K562 (cell line): ENCODE data around the gene HSPB1. TPM values are rescaled to one million over a fixed set of nuclear protein-coding genes. Genes with fewer than 3 reads are reported as not detected.

Source experiments
- ATAC-seq: fragments of 200-7000 bp; cut with Tn5 transposase; 3 replicates; pipeline ENCODE4 v1.9.1; 2020; ENCODE audit warnings: moderate library complexity
- BruUV-seq: library from RNA; stranded (reverse); fragments of 400-500 nt; replicated peaks from 2 replicates; lab custom pipeline; 2021; lab: Mats Ljungman, UMichigan
- CTCF ChIA-PET: fragments of 300-600 bp; formaldehyde crosslinking; extraction: SDS; loops from one replicate; lab custom pipeline; 2021; ENCODE audit warnings: low intra/inter-chr PET ratio; lab: Yijun Ruan, JAX
- POLR2A ChIA-PET: fragments of 300-600, 350-650 bp; sonication (Branson Sonifier 250); formaldehyde crosslinking; extraction: SDS; loops from one replicate; lab custom pipeline; 2021; ENCODE audit warnings: antibody characterized with exemption, inconsistent platforms; lab: Yijun Ruan, JAX
- DNase-seq, 4 experiments: peaks; one replicate each; pipeline versions ENCODE4 v3.0.0 to v3.0.0-alpha.2; 2011 to 2018; ENCODE audit warnings: low spot score in 3 of 4, mixed read lengths in 3 of 4; ENCODE audit errors: extremely low read depth in 1 of 4
- FAIRE-seq: peaks from 2 replicates; lab custom pipeline; 2011; peaks lifted over from hg19 to GRCh38; lab: Jason Lieb, UNC
- H2AFZ ChIP-seq: 2 replicates; pipeline ENCODE4 v1.6.0; 2011; ENCODE audit warnings: low read depth, low read length, control low read depth, inconsistent platforms
- H3K27ac ChIP-seq: fragments of 200-600 bp; 3 replicates; pipeline ENCODE4 v1.8.0; 2011; ENCODE audit warnings: low read depth, mild to moderate bottlenecking, control low read depth, inconsistent platforms, low read length, moderate library complexity, mixed read lengths; ENCODE audit errors: extremely low read depth
- H3K27me3 ChIP-seq, 2 experiments: fragments of 300-600 bp in 1 of 2; 2 replicates in 1 of 2; 3 replicates in 1 of 2; pipeline versions ENCODE4 v1.6.0 to v1.8.0; 2011; ENCODE audit warnings: inconsistent platforms in 2 of 2, low read length in 2 of 2, mild to moderate bottlenecking in 1 of 2, mixed read lengths in 1 of 2, moderate library complexity in 1 of 2; ENCODE audit not compliant: control insufficient read depth in 2 of 2, insufficient read depth in 2 of 2
- H3K36me3 ChIP-seq: fragments of 300-600 bp; 3 replicates; pipeline ENCODE4 v1.8.0; 2011; ENCODE audit warnings: mild to moderate bottlenecking, low read length, inconsistent platforms; ENCODE audit not compliant: control insufficient read depth, insufficient read depth
- H3K4me1 ChIP-seq, 2 experiments: fragments of 200-600 bp in 1 of 2; replicated peaks in 1 of 2; 2 replicates in 1 of 2; 3 replicates in 1 of 2; pipeline versions ENCODE4 v1.5.1 to v1.8.0; 2011; ENCODE audit warnings: inconsistent platforms in 2 of 2, low read length in 2 of 2, mild to moderate bottlenecking in 1 of 2, mixed read lengths in 1 of 2, moderate library complexity in 1 of 2; ENCODE audit not compliant: control insufficient read depth in 2 of 2, insufficient read depth in 2 of 2
- H3K4me2 ChIP-seq: 2 replicates; pipeline ENCODE4 v1.6.1; 2011; ENCODE audit warnings: low read length, control low read depth, inconsistent platforms, mixed read lengths; ENCODE audit not compliant: insufficient read depth
- H3K4me3 ChIP-seq: fragments of 200-600 bp; sonication (generic), shearing (Covaris generic); 2 replicates; pipeline ENCODE4 v1.5.1; 2016; ENCODE audit warnings: control low read depth, inconsistent platforms
- H3K79me2 ChIP-seq: fragments of 200-600 bp; 3 replicates; pipeline ENCODE4 v1.8.0; 2011; ENCODE audit warnings: low read length, inconsistent platforms; ENCODE audit not compliant: control insufficient read depth, insufficient read depth
- H3K9ac ChIP-seq, 2 experiments: 2 replicates each; pipeline versions ENCODE4 v1.6.0 to v1.6.1; 2011; ENCODE audit warnings: low read depth in 2 of 2, low read length in 2 of 2, control low read depth in 1 of 2, inconsistent platforms in 1 of 2, mild to moderate bottlenecking in 1 of 2, mixed read lengths in 1 of 2; ENCODE audit not compliant: insufficient read depth in 1 of 2
- H3K9me1 ChIP-seq: one replicate; pipeline ENCODE4 v1.6.0; 2011; ENCODE audit warnings: inconsistent platforms, mild to moderate bottlenecking, low read length, moderate library complexity; ENCODE audit not compliant: control insufficient read depth, insufficient read depth
- H3K9me3 ChIP-seq: replicated peaks from 2 replicates; pipeline ENCODE4 v1.5.1; 2011; ENCODE audit warnings: low read depth, low read length, inconsistent platforms; ENCODE audit not compliant: control insufficient read depth, insufficient read depth
- H4K20me1 ChIP-seq: replicated peaks from 2 replicates; pipeline ENCODE4 v1.6.1; 2011; ENCODE audit warnings: low read length, inconsistent platforms, mixed read lengths; ENCODE audit not compliant: control insufficient read depth, insufficient read depth
- CBX2 ChIP-seq: fragments of 200-600 bp; sonication (generic); IDR thresholded peaks from one replicate; pipeline ENCODE4 v1.6.1; 2012; ENCODE audit warnings: mild to moderate bottlenecking, low read length, inconsistent platforms; ENCODE audit not compliant: insufficient read depth, poor library complexity, severe bottlenecking
- CCNT2 ChIP-seq: IDR thresholded peaks from 2 replicates; pipeline ENCODE4 v1.6.1; 2011; ENCODE audit warnings: borderline replicate concordance, low read depth, mild to moderate bottlenecking, moderate library complexity, mixed read lengths, low read length; ENCODE audit not compliant: insufficient read length; ENCODE audit errors: extremely low read depth
- HDAC6 ChIP-seq: IDR thresholded peaks from 2 replicates; pipeline ENCODE4 v1.6.1; 2012; ENCODE audit warnings: low read depth, mild to moderate bottlenecking, control low read depth, inconsistent platforms, low read length, moderate library complexity
- MCM7 ChIP-seq, 2 experiments: fragments of 450-650 bp; IDR thresholded peaks; 2 replicates each; pipeline ENCODE4 v1.6.1; 2016 to 2018
- MECOM ChIP-seq: fragments of 250-450 bp; sonication (Bioruptor Pico); IDR thresholded peaks from 2 replicates; pipeline ENCODE4 v1.8.0; 2022; ENCODE audit warnings: inconsistent platforms
- MYNN ChIP-seq, 2 experiments: sonication (generic); formaldehyde crosslinking in 1 of 2; IDR thresholded peaks; 2 replicates each; pipeline versions ENCODE4 v1.5.0 to v1.6.1; 2016 to 2020; ENCODE audit warnings: antibody characterized with exemption in 1 of 2, missing genetic modification reagents in 1 of 2
- NR2C2 ChIP-seq, 2 experiments: fragments of 200-800 bp in 1 of 2; sonication (Bioruptor generic) in 1 of 2; sonication (generic) in 1 of 2; formaldehyde crosslinking in 1 of 2; IDR thresholded peaks; 2 replicates each; pipeline versions ENCODE4 v1.6.1 to v1.8.0; 2016 to 2022; ENCODE audit warnings: mild to moderate bottlenecking in 1 of 2, missing compliant biosample characterization in 1 of 2, missing genetic modification characterization in 1 of 2, missing genetic modification reagents in 1 of 2
- NUFIP1 ChIP-seq: fragments of 450-650 bp; IDR thresholded peaks from 2 replicates; pipeline ENCODE4 v1.6.1; 2018; ENCODE audit not compliant: partially characterized antibody
- POLR2A ChIP-seq: fragments of 450-650 bp; conservative IDR thresholded peaks from 2 replicates; pipeline ENCODE4 v1.6.1; 2016
- POLR3A ChIP-seq: IDR thresholded peaks from 2 replicates; pipeline ENCODE4 v1.6.1; 2011; ENCODE audit warnings: borderline replicate concordance, mild to moderate bottlenecking, moderate library complexity; ENCODE audit not compliant: insufficient read length, insufficient read depth; ENCODE audit errors: extremely low read depth
- RBBP5 ChIP-seq: fragments of 200-600 bp; sonication (generic); IDR thresholded peaks from 2 replicates; pipeline ENCODE4 v1.6.1; 2012; ENCODE audit warnings: borderline replicate concordance, mild to moderate bottlenecking, low read length, control low read depth, inconsistent platforms; ENCODE audit not compliant: insufficient read depth, poor library complexity, severe bottlenecking
- RFX5 ChIP-seq: IDR thresholded peaks from 2 replicates; pipeline ENCODE4 v1.6.1; 2011; ENCODE audit warnings: low read depth, mild to moderate bottlenecking, improper control_type of control experiment, low read length
- SIN3A ChIP-seq, 2 experiments: fragments of 150-350 bp in 1 of 2; IDR thresholded peaks; 2 replicates each; pipeline ENCODE4 v1.6.1; 2011 to 2016; ENCODE audit warnings: borderline replicate concordance in 2 of 2, low read depth in 2 of 2, low read length in 2 of 2, mild to moderate bottlenecking in 2 of 2, moderate library complexity in 2 of 2; ENCODE audit not compliant: control insufficient read depth in 1 of 2
- SUPT5H ChIP-seq: fragments of 450-650 bp; IDR thresholded peaks from 2 replicates; pipeline ENCODE4 v1.6.1; 2016
- WGBS: fragments of 100-300 bp; shearing (Covaris generic); methylation state at CpG from one replicate; pipeline ENCODE4 v1.1.6; 2016; ENCODE audit warnings: low coverage, mixed read lengths; ENCODE audit not compliant: insufficient coverage; ENCODE audit errors: missing lambda C conversion rate; 5-methylcytosine and 5-hydroxymethylcytosine counted together
- in situ Hi-C: fragments of 300-500 bp; cut with MboI; formaldehyde crosslinking; loops from 4 replicates; pipeline ENCODE4 v1.15.0; 2018; ENCODE audit warnings: inconsistent platforms, mixed read lengths
- intact Hi-C: fragments of 100-400 bp; cut with micrococcal nuclease; formaldehyde crosslinking; loops from 2 replicates; pipeline ENCODE4 v1.14.2; 2022
- polyA plus RNA-seq, 8 experiments: library from polyadenylated mRNA; depleted of rRNA in 4 of 8; stranded (reverse) in 5 of 8; unstranded in 3 of 8; fragments of >200 nt; fragmentation: Nextera tagmentation in 2 of 8; fragmentation: Illumina TruSeq in 1 of 8; extraction: Ambion mirVana in 2 of 8; extraction: Trizol in 1 of 8; gene quantifications; 2 replicates each; pipeline versions ENCODE4 v1.2.1 to v1.2.3, GENCODE V29; 2011 to 2014; ENCODE audit warnings: inconsistent platforms in 1 of 8, missing spikeins in 1 of 8
- total RNA-seq, 7 experiments: library from RNA; depleted of rRNA in 6 of 7; stranded (reverse); fragments of >200 nt in 6 of 7; fragmentation: Illumina TruSeq in 2 of 7; extraction: Trizol in 2 of 7; gene quantifications; 2 replicates each; pipeline versions ENCODE4 v1.2.1 to v1.2.3, GENCODE V29; 2011 to 2021; ENCODE audit warnings: low replicate concordance in 1 of 7
- TF ChIP-seq, protein P1 (sequence below): fragments of 450-650 bp; formaldehyde crosslinking; IDR thresholded peaks from 2 replicates; pipeline ENCODE4 v1.4.0; 2020; ENCODE audit warnings: mild to moderate bottlenecking, moderate library complexity
- TF ChIP-seq, protein P2 (sequence below): fragments of 250-450 bp; sonication (Bioruptor Pico); IDR thresholded peaks from 2 replicates; pipeline ENCODE4 v1.8.0; 2022; ENCODE audit warnings: inconsistent platforms

The HSPB1 gene
- total and polyA plus RNA-seq, 9 of the 15 experiments (the other 6 are each of a cell fraction or from before 2014, with no cell fraction given): 27.1 to 522 (median 138) TPM

DNA sequence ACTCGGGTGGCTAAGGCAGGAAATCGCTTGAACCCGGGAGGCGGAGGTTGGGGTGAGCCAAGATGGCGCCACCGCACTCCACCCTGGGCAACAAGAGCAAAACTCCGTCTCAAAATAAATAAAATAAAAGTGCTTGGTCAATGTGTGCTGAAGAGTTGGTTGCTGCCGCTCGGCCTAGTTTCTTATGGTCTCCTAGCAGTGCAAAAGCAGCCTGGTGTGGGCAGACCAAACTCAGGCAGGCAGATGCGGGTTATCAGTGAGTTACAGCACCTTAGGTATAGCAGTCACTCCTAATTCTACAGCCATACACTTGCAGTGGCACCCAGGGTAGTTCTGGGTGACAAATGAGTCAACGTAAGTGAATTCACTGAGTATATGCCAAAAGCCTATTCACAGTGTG lies 22.6 kb downstream of the HSPB1 start:
- H3K9me3 ChIP-seq: no peaks in the 10 kb centered on the region
- TF ChIP-seq RFX5: no peak
- no peak for TF ChIP-seq RBBP5
- TF ChIP-seq, protein P1, sequence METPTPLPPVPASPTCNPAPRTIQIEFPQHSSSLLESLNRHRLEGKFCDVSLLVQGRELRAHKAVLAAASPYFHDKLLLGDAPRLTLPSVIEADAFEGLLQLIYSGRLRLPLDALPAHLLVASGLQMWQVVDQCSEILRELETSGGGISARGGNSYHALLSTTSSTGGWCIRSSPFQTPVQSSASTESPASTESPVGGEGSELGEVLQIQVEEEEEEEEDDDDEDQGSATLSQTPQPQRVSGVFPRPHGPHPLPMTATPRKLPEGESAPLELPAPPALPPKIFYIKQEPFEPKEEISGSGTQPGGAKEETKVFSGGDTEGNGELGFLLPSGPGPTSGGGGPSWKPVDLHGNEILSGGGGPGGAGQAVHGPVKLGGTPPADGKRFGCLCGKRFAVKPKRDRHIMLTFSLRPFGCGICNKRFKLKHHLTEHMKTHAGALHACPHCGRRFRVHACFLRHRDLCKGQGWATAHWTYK (CRISPR knock-in tag): no peak
- TF ChIP-seq NUFIP1: no peak
- TF ChIP-seq CCNT2: no peak
- no peak for TF ChIP-seq CBX2
- no peak for TF ChIP-seq SIN3A (IDR thresholded peaks at IDR 0.05; ENCODE audit: borderline replicate concordance in 2 of 2, control insufficient read depth in 1 of 2, low read depth in 2 of 2, low read length in 2 of 2)
- TF ChIP-seq MYNN (IDR thresholded peaks at IDR 0.05): 0 out of 2 replicates have a peak, but pooled peaks have one; percentile 11
- TF ChIP-seq MYNN (CRISPR knock-in tag; IDR thresholded peaks at IDR 0.05): no peak
- no peak for TF ChIP-seq MCM7 (IDR thresholded peaks at IDR 0.05)
- no peak for TF ChIP-seq HDAC6
- no peak for TF ChIP-seq POLR3A
- TF ChIP-seq, protein P2, sequence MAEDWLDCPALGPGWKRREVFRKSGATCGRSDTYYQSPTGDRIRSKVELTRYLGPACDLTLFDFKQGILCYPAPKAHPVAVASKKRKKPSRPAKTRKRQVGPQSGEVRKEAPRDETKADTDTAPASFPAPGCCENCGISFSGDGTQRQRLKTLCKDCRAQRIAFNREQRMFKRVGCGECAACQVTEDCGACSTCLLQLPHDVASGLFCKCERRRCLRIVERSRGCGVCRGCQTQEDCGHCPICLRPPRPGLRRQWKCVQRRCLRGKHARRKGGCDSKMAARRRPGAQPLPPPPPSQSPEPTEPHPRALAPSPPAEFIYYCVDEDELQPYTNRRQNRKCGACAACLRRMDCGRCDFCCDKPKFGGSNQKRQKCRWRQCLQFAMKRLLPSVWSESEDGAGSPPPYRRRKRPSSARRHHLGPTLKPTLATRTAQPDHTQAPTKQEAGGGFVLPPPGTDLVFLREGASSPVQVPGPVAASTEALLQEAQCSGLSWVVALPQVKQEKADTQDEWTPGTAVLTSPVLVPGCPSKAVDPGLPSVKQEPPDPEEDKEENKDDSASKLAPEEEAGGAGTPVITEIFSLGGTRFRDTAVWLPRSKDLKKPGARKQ (CRISPR knock-in tag): no peak
- 0 out of 2 replicates have a peak, but pooled peaks have one; percentile 18 for TF ChIP-seq POLR2A
- TF ChIP-seq MECOM (CRISPR knock-in tag): no peak
- no peak for TF ChIP-seq NR2C2 (CRISPR knock-in tag; IDR thresholded peaks at IDR 0.05)
- no peak for TF ChIP-seq NR2C2 (tag; IDR thresholded peaks at IDR 0.05)
- TF ChIP-seq SUPT5H: peak; percentile 44; the same call in 1 of the 2 replicates
- no peak overlapping the region for H3K4me3 ChIP-seq
- no peak overlapping the region for H3K4me2 ChIP-seq
- no peak overlapping the region for H3K9ac ChIP-seq
- no TSS peak for BruUV-seq
- intact Hi-C loops: no loop called here
- no peak overlapping the region for H2AFZ ChIP-seq
- peaks cover 2% of the 10 kb centered on the region for H3K9me1 ChIP-seq
- H4K20me1 ChIP-seq: peaks cover 15% of the 10 kb centered on the region
- FAIRE-seq (no peak), DNase-seq (no peak), ATAC-seq (no peak)
- CTCF ChIA-PET: no interaction called here
- WGBS: 94% methylated on average over 11 of the region's 11 CpGs
- H3K36me3 ChIP-seq: peaks cover 71% of the 10 kb centered on the region
- in situ Hi-C loops: no loop called here
- H3K79me2 ChIP-seq: peaks cover 51% of the 10 kb centered on the region
- POLR2A ChIA-PET: interaction anchor here (0.9 kb wide), 1 partner anchor 11 kb away, joined by 3 read pairs; no protein-coding TSS in a partner anchor
- H3K4me1 ChIP-seq: peaks cover 10 to 14% of the 10 kb centered on the region in 2 experiments
- no peak overlapping the region for H3K27ac ChIP-seq
- H3K27me3 ChIP-seq: no peaks in the 10 kb centered on the region
